ENCODE results near the gene SLC39A11. TPM values are rescaled to one million over a fixed set of nuclear protein-coding genes. Genes with fewer than 3 reads are reported as not detected.
"Not testable (repeated sequence)": the region's sequence is repeated elsewhere in the genome, so short reads cannot be mapped to it uniquely, and the experiment has no call there.

SLC39A11 gene
- total RNA-seq, 1 donor from 2014 or later: 14.2 TPM

DNA sequence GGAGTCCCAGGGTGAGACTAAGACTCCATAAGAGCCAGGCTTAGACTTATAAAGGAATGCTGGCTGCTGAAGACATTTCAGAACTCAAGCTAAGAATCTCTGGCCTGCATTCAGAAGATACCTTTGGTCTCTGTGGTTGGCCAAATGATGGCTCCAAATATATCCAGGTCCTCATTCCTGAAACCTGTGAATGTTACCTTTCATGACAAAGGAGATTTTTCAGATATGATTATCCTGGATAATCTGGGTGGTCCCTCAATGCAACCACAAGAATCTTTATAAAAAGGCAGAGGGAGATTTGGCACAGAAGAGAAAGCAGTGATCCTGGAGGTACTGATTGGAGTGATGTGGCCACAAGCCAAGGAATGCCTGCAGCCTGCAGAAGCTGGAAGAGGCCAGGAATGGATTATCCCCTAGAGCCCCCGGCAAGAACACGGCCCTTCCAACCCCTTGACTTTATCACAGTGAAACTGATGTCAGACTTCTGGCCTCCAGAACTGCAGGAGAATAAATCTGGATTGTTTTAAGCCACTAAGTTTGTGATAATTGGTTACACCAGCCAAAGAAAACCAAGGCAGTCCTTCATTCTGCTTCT lies 253.3 kb downstream of the SLC39A11 start:
- DNase-seq (ENCODE audit: low read depth, low spot score): no peak

DNA sequence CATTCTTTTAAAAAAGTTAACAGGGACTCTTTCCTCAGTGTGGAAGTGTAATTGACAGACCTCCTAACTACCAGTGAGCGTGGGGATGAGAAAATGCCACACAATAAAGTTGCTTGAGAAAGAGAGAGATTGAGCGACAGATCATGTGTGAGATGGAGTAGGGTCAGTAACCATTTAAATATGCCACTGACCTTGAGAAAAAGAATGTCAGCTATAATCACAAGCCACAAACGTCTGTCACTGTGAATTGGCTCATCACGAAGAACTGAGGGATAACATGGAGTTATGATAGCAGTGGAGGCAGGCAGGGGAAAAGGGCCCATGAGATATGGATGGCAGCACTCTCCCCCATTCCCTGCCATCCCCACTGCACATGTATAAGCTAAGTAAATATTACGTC lies 253.9 kb downstream of the SLC39A11 start:
- DNase-seq (ENCODE audit: low read depth, low spot score): no peak

DNA sequence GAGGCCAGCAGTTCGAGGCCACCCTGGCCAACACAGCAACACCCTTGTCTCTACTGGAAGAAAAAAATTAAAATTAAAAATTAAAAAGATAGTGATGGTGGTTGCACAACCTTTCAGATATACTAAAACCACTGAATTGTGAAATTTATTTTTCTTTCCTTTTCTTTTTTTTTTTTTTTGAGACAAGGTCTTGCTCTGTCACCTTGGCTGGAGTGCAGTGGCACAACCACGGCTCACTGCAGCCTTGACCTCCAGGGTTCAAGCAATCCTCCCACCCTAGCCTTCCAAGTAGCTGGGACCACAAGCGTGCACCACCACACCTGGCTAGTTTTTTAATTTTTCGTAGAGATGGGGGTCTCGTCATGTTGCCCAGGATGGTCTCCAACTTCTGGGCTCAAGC lies 254.4 kb downstream of the SLC39A11 start:
- no peak for DNase-seq (ENCODE audit: low read depth, low spot score)

DNA sequence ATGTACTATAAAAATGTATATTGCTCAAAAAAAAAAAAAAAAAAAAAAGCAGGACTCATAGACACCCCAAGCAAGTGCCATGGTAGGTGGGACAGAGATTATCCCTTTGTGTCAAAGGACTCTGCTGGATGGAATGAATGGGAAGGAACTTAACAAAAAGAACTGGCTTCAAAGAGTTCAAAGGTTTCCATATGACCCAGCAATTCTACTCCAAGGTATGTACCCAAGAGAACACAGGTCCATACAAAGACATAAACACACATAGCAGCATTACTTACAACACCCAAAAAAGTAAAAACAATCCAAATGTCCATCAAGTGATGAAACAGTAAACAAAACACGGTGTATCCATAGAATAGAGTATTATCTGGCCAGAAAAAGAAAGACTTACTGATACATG lies 255.2 kb downstream of the SLC39A11 start:
- DNase-seq (ENCODE audit: low read depth, low spot score): no peak

DNA sequence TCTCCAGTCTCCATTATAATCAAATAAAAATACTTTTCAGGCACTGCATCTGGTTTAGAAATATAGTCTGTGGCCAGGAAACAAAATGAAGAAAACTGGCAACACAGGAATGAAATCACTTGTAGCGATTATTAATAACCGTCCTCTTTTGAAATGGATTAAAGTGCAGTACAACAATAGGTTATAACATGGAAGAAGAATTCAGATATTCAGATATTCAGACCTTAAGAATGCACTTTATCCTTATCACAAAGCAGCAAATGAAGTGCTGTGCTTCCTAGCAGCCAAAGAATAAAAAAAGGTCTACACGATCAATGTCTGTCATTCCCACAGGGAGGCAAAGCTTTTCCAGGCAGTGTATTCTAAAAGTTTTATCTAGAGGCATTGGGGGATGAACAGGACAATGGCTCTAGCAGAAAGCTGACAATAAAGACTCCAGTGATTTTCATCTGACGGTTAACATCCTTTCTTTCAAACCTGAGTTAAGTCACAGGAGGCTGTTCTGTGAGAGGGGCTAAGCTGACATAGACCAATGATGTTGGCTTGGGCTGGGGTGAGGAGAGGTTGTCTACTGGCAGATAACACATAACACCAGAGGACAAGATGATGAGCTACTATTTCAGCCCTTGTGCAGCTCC lies 259.2 kb downstream of the SLC39A11 start:
- DNase-seq (ENCODE audit: low read depth, low spot score): no peak

DNA sequence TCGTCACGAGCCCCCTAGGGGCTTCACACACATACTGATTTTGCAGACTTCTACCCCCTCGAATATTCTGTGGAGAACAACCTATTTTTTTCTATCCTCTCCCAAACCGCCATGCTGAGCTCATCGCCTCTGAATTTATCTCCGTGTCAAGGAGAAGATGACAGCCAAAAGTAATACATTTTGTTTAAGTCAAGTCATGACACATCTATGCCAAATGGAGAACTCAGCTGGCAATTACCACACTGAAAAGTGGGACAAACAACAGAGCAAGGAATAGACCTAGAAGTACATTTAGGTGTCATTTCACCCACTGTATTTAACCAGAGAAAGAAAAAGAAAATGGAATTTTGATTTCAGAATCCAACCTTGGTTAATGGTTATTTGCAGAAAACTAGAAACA lies 260.2 kb downstream of the SLC39A11 start:
- no peak for DNase-seq (ENCODE audit: low read depth, low spot score)

DNA sequence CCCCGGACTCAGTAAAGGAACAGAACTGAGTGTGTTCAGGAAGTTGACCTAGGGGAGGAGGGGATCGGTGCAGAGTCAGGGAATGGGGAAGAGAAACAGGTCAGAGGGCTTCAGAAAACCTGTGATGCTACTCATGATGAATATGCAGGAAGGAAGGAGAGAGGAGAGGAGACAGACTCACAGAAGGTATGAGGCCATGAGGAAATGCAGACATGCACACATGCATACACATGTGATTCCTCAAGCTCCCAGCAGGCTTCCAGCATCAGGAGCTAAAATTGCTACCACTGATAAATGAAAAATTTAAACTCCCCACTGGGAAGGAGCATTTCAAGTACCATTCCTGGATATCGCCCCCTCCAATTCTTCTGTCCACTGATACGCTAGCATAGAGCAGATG lies 262.6 kb downstream of the SLC39A11 start:
- no peak for DNase-seq (ENCODE audit: low read depth, low spot score)

DNA sequence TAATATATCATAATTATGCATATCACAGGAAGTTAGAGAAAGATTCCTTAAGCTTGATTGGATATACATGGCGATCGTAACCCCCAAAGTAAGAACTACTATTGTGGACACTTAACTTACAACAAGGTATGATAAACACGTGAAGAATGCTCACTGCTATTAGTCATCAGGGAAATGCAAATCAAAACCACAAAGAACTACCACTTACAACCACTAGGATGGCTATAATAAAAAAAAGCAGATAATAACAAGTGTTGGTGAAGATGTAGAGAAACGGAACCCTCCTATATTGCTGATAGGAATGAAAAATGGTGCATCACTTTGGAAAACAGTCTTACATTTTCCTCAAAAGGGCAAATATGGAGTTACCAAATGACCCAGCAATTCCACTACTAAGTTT lies 265.9 kb downstream of the SLC39A11 start:
- no peak for DNase-seq (ENCODE audit: low read depth, low spot score)

DNA sequence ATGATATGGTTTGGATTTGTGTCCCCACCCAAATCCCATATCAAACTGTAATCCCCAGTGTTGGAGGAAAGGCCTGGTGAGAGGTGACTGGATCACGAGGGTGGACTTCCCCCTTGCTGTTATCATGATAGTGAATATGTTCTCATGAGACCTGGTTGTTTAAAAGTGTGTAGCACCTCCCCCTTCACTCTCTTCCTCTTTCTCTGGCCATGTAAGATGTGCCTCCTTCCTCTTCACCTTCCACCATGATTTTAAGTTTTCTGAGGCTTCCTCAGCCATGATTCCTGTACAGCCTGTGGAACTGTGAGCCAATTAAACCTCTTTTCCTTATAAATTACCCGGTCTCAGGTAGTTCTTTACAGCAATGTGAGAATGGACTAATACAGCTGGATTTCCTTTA lies 266.4 kb downstream of the SLC39A11 start:
- DNase-seq (ENCODE audit: low read depth, low spot score): not testable (repeated sequence)

DNA sequence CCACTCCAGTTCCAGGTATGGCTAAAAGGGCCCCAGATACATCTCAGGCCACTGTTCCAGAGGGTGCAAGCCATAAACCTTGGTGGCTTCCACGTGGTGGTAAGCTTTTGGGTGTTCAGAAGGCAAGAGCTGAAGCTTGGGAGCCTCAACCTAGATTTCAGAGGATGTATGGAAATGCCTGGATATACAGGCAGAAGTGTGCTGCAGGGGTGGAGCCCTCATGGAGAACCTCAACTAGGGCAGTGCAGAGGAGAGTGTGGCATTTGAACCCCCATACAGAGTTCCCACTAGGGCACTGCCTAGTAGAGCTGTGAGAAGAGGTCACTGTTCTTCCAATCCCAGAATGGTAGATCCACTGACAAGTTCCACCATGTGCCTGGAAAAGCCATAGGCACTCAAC lies 267.3 kb downstream of the SLC39A11 start:
- no peak for DNase-seq (ENCODE audit: low read depth, low spot score)

DNA sequence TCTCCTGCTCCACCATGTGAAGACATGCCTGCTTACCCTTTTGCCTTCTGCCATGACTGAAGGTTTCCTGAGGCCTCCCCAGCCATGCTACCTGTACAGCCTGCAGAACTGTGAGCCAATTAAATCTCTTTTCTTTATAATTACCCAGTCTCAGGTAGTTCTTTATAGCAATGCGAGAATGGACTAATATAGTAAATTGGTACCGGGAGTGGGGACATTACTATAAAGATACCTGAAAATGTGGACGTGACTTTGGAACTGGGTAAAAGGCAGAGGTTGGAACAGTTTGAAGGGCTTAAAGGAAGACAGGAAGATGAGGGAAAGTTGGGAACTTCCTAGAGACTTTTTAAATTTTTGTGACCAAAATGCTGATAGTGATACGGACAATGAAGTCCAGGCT lies 268.2 kb downstream of the SLC39A11 start:
- DNase-seq (ENCODE audit: low read depth, low spot score): not testable (repeated sequence)

DNA sequence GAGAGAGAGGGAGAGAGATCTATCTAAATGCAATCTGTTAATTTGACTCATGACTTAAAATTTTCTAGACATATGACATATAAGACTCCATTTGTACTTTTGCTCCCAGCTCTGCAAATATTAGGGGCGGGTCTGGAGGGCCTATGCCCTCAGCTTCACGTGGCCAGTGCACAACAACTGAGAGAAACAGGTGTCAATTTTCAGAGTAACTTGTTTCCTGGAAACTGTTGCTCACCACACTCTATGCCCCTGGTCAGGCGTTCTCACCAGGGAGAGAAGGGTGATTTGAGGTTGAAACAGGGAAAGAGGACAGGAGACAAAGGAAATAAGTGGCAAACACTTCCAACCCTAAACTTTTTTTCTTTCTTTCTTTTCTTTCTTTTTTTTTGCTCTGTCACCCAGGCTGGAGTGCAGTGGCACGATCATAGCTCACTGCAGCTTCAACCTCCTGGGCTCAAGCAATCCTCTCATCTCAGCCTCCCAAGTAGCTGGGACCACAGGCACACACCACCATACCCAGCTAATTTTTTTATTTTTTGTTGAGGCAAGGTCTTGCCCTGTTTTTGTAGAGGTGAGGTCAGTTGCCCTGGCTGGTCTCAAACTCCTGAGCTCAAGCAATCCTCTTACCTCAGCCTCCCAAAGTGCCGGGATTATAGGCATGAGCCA lies 270.0 kb downstream of the SLC39A11 start:
- DNase-seq (ENCODE audit: low read depth, low spot score): no peak

DNA sequence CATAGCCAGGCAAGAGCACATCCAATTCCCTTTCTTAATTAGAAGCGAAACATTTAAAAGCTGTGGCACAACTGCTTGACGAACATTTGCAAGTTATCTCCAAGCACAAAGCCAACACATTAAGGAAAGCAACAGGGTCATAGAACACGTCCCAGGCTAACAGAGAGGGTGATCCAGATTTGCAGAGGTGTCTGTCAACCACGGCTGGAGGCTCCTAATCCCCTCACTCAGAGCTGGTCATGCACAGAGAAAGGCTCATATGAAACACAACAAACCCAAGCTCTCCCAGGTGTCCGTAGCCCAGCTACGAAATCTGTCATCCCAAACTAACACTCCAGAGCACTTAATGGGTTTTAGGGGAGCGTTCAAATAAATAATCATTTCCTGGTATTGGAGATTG lies 276.1 kb downstream of the SLC39A11 start:
- no peak for DNase-seq (ENCODE audit: low read depth, low spot score)

DNA sequence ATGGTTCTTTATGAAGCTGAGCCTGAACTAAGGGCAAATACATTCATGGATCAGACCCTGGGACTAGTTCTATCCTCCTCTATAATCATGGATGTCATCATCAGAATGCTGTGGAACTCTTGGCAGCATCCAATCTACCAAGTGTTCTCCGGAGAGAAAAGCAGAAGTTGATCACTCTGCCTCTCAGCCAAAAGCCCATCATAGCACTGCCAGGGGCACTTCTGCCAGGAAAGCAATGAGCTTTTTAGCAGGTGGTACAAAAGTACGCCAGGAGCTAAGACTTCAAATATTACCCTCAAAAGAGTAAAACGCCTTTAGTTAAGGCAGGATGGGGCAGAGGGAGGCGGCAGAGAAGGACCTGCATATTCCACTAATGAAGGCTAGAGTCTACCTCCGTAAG lies 279.0 kb downstream of the SLC39A11 start:
- DNase-seq (ENCODE audit: low read depth, low spot score): no peak

DNA sequence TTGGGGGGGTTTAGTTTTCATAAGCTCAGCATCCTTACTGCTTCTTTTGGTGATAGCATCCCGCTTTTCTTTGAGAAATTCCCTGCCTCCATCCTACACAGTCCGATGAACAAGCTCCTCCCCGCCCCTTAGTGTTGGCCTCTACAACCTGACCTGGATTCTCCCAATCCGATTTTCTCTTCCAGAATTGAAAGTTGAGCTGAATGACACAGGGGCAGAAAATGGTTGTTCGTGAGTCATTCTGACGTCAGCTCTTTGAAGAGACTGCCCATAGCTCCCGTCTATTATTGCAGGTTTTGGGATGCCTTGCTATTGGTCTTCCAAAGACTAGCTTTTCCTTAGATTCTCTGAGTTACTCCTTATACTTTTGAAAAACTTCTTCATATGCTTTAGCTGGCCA lies 279.7 kb downstream of the SLC39A11 start:
- DNase-seq (ENCODE audit: low read depth, low spot score): no peak

DNA sequence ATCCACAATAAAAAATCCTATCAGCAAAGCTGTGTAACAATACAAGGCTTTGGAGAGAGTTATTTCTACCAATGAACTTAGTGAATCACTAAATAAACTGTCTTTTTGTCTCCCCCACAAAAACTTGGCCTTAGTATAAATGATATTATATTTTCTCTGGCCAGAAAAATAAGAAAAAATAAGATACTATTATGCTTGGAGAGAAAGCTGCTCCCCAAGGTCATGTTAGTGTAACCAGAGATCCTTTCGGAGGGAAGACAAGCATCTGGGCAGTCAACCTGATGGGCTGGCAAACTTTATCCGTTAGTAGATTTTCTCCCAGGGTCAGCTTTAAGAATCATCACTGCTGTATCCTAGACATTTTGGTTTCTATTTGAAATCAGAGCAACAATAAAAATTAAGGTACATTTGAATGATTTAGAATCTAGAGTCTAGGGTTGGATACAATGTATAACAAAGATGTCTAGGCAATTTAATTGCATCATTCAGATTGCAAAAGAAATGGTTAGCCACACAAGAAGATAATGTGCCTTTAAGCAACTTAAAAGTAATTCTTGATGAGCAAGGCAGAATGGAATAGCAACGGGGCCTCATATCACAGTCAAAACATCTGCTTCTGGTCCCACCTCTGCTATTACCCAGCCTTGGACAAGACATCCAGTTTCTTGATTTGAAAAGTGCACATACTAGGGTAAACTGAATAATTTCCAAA lies 280.4 kb downstream of the SLC39A11 start:
- DNase-seq (ENCODE audit: low read depth, low spot score): no peak

DNA sequence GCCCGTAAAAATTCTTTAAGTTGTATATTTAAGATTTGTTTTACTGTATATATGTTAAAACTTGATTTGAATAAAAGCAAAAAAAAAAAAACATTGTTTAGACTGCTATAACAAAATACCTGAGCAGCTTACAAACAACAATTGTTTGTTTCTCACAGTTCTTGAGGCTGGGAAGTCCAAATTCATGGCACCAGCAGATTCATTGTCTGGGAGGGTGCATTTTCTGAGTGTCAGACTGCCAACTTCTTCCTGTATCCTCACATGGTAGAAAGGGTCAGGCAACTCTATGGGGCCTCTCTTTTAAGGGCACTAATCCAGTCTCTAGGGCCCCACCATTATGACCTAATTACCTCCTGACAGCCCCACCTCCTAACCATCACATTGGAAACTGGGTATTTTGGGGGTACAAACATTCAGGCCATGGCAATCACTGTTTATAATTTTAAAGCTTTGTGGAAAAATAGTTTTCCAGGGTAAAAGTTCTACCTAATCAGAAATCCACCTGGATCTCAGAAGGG lies 281.4 kb downstream of the SLC39A11 start:
- no peak for DNase-seq (ENCODE audit: low read depth, low spot score)

DNA sequence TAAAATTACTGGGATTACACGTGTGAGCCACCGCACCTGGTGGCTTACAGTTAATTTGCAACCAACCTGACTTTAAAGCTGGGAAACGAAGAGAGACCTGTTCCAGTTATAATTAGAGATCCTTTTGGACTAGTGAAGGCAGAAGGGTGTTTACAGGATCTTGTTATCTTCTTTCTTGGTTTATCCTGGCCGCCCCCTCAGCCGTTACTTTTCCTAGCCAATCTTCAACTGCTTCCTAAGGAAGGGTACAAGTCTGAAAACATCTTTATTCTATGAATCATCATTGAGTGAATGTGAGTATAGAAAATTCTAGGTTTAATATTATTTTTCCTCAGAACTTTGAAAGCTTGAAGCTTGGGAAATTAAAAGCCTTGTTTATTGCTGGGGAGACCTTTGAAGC lies 286.5 kb downstream of the SLC39A11 start:
- no peak for DNase-seq (ENCODE audit: low read depth, low spot score)

DNA sequence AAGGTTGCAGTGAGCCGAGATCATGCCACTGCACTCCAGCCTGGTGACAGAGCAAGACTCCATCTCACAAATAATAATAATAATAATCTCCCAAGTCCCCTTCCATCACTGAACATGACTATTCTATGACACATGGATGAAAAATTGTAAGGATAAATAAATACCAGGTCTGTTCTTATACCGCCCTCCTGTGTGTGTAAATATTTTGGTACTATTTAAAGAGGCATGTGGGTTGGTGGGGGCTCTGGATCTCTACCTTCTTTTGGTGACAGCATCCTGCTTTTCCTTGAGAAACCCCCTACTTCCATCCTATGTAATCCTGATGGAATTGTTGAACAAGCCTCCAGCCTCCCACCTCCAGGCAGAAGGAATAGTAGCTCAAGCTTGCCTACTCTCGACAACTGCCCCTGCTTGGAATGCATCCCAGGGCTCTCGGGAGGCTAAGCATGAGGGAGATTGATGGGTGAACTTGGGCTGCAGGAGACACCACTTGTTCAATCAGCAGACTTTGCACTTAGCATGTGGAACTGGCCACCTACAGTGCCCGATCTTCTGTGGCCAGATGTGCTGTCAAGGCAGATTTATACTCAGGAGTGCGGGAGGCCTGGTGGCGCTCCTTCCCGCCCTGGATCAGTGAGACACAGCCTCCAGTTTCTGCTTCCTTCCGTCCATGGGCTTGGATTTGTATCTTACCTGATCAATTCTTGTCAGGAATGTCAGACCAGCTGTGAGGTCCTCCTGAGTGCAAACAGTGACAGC lies 287.4 kb downstream of the SLC39A11 start:
- DNase-seq (ENCODE audit: low read depth, low spot score): no peak

DNA sequence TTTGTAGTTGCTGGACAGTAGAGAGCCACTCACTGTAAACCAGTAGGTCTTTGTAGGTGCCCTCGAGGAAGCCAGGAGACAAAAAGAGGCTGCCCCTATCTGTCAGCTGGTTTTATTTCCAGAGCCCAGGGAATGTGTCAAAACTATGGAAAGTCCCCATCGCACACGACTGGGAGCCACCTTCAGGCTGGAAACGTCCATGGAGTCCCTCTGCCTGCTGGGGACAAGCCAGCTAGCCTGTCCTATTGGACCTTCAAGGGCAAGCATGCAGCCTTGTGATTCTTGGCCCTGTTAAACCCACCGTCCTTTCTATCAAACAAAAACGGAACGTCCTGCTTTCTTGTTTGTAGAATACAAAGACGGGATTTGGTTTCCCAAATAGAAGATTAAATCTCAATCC lies 289.8 kb downstream of the SLC39A11 start:
- DNase-seq (ENCODE audit: low read depth, low spot score): no peak

DNA sequence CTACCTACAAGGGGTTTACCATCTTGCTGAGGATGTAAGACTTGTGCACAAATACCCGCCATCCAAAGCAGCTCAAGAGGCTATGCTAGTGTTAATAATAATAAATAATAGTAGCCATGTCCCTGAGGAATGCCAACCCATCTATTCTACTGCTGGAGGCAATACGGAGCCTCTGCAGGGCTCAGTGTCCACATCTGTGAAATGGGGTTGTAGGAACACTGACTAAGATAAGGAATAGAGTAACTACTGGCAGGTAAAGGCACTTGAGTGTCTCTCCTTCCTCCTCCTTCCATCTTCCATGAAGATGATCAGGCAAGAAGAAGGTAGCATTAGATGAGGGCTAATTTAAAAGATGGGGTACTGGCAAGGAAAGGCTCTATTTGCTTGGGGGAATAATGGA lies 295.3 kb downstream of the SLC39A11 start:
- no peak for DNase-seq (ENCODE audit: low read depth, low spot score)

DNA sequence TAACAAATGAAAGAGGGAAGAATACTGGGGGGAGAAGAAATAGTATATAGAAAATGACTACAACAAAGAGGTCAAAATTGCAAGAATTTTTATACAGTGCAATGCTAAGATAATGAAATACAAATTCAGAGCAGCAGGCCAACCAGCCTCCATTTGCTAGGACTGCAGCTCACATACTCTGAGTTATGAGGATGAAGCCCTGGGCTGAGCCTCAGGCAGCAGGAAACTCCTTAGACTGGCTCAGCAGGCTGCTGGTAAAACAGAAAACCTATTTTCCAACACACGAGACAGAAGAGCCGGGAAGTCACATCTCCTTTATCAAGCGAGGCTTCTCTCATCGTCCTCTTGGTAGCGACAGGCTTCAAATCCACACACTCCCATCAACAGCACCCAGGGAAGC lies 296.5 kb downstream of the SLC39A11 start:
- no peak for DNase-seq (ENCODE audit: low read depth, low spot score)

Measured in pulmonary artery endothelial cell (primary cell).